ENCODE measurements around the gene SCYGR6. TPM values are rescaled to one million over a fixed set of nuclear protein-coding genes. Genes with fewer than 3 reads are reported as not detected.

The SCYGR6 gene
- total and polyA plus RNA-seq, 9 of the 15 experiments (the other 6 are each of a cell fraction or from before 2014, with no cell fraction given), result not detected

GRCh38 chr2:227745594-227745993 lies 21.0 kb upstream of the SCYGR6 start, which contains the start of gene SCYGR8:
Gene SCYGR8 (plus strand): TSS chr2:227745894. CDS start chr2:227745894, 0 bp downstream.
- Histone ChIP-seq H3K9me1 (ENCODE audit: control insufficient read depth, insufficient read depth, low read length) (no peaks in the 10 kb centered on the region), H3K79me2 (ENCODE audit: control insufficient read depth, insufficient read depth, low read length) (no peaks in the 10 kb centered on the region), H3K27me3 (ENCODE audit: control insufficient read depth in 2 of 2, insufficient read depth in 2 of 2, low read length in 2 of 2) (no peaks in the 10 kb centered on the region; a peak in 1 of 5 replicates), H3K4me2 (ENCODE audit: insufficient read depth, low read length) (no peak within 1 kb of the TSS), H3K9ac (ENCODE audit: insufficient read depth in 1 of 2, low read depth in 2 of 2, low read length in 2 of 2) (no peak within 1 kb of the TSS; a peak in 1 of 4 replicates), H3K27ac (ENCODE audit: extremely low read depth, low read depth, low read length) (no peak within 1 kb of the TSS), H4K20me1 (replicated peaks; ENCODE audit: control insufficient read depth, insufficient read depth, low read length) (no peaks in the 10 kb centered on the region), H3K4me1 (replicated peaks in 1 of 2; ENCODE audit: control insufficient read depth in 2 of 2, insufficient read depth in 2 of 2, low read length in 2 of 2) (no peaks in the 10 kb centered on the region), H3K36me3 (ENCODE audit: control insufficient read depth, insufficient read depth, low read length) (no peaks in the 10 kb centered on the region), H3K4me3 (no peak within 1 kb of the TSS), H2AFZ (ENCODE audit: low read depth, low read length) (no peak within 1 kb of the TSS), H3K9me3 (replicated peaks; ENCODE audit: control insufficient read depth, insufficient read depth, low read depth, low read length) (no peaks in the 10 kb centered on the region)
- FAIRE-seq, result no peak
- ChIA-PET CTCF (ENCODE audit: low intra/inter-chr PET ratio) (no interaction called here), POLR2A (no interaction called here)
- DNase-seq (ENCODE audit: extremely low read depth in 1 of 4, low spot score in 3 of 4), result no peak
- in situ Hi-C loops (cut with MboI) (no loop called here), intact Hi-C loops (cut with micrococcal nuclease) (no loop called here)
- no peak for TF ChIP-seq SNIP1 (IDR thresholded peaks at IDR 0.05; ENCODE audit: low read depth)
- TF ChIP-seq CREB1 (IDR thresholded peaks at IDR 0.05), result no peak
- no peak for TF ChIP-seq CREB1 (CRISPR knock-in tag; IDR thresholded peaks at IDR 0.05)
- TF ChIP-seq SOX6 (IDR thresholded peaks at IDR 0.05), result no peak
- TF ChIP-seq KDM5B (IDR thresholded peaks at IDR 0.05; ENCODE audit: insufficient replicate concordance, low read depth, low read length), result no peak
- TF ChIP-seq ADNP (tag; IDR thresholded peaks at IDR 0.05), result no peak
- no peak for TF ChIP-seq TRIM25 (IDR thresholded peaks at IDR 0.05; ENCODE audit: borderline replicate concordance)
- no peak for TF ChIP-seq GTF2F1 (IDR thresholded peaks at IDR 0.05; ENCODE audit: low read depth, low read length)
- no peak for TF ChIP-seq XRCC4 (IDR thresholded peaks at IDR 0.05; ENCODE audit: extremely low read depth, insufficient read depth, insufficient read length)
- WGBS (ENCODE audit: insufficient coverage, low coverage, missing lambda C conversion rate), result 5% methylated on average over 2 of the region's 9 CpGs
- no peak for ATAC-seq
- BruUV-seq (replicated peaks), result no TSS peak

Measured in K562 (cell line).